Adipose tissue (tissue), 3 donors: ENCODE results near the gene PLD1. TPM values are rescaled to one million over a fixed set of nuclear protein-coding genes. Genes with fewer than 3 reads are reported as not detected.
"Not testable (repeated sequence)": the region's sequence is repeated elsewhere in the genome, so short reads cannot be mapped to it uniquely, and the experiment has no call there.

Experiments
- H3K27ac ChIP-seq: one replicate; pipeline ENCODE4 v1.5.1; 2013; ENCODE audit warnings: low read depth, low read length
- WGBS, 3 donors: extraction: QIAGEN DNeasy Blood & Tissue Kit; methylation state at CpG; one replicate each; pipeline ENCODE4 v1.1.7; 2013; 5-methylcytosine and 5-hydroxymethylcytosine counted together
- polyA plus RNA-seq, 3 donors: library from polyadenylated mRNA; stranded (reverse); fragments of 200-250 nt; gene quantifications; one replicate each; pipeline ENCODE4 v1.2.3, GENCODE V29; 2013
- donor health status: healthy with polysubstance abuse.
- donor health status: Bipolar disorder and iron deficiency.
- donor health status: healthy.

Gene PLD1
- polyA plus RNA-seq, 3 donors, result 5.4 to 11.9 (median 10.6) TPM

GRCh38 chr3:171585039-171585438 lies 225.2 kb downstream of the PLD1 start:
- WGBS, 3 donors, result 68 to 88% (median 83%) methylated on average over 3 of the region's 3 CpGs
- no peak overlapping the region for H3K27ac ChIP-seq

- H3K27ac ChIP-seq, result no peak overlapping the region
Observed at GRCh38 chr3:171584100-171584499, 226.2 kb downstream of the PLD1 start.

GRCh38 chr3:171574556-171575240 lies 235.6 kb downstream of the PLD1 start:
- H3K27ac ChIP-seq, result no peak overlapping the region
- WGBS, 3 donors, result 74 to 84% (median 82%) methylated on average over 6 of the region's 6 CpGs

- H3K27ac ChIP-seq, result no peak overlapping the region
- 87 to 94% (median 88%) methylated on average over 7 of the region's 7 CpGs for WGBS, 3 donors
Observed at GRCh38 chr3:171569571-171570132, 240.6 kb downstream of the PLD1 start.

- H3K27ac ChIP-seq, result no peak overlapping the region
Observed at GRCh38 chr3:171568766-171569165, 241.5 kb downstream of the PLD1 start.

GRCh38 chr3:171566803-171567422 lies 243.4 kb downstream of the PLD1 start:
- no peak overlapping the region for H3K27ac ChIP-seq
- whole genome bisulfite sequencing, 3 donors, result 3 to 4% (median 3%) methylated on average over 4 of the region's 4 CpGs

- WGBS, 3 donors, result 54 to 67% (median 66%) methylated on average over 2 of the region's 2 CpGs
- no peak overlapping the region for H3K27ac ChIP-seq
Observed at GRCh38 chr3:171565481-171566058, 244.7 kb downstream of the PLD1 start.

- H3K27ac ChIP-seq, result no peak overlapping the region
- WGBS, 3 donors, result 59 to 80% (median 60%) methylated on average over 6 of the region's 6 CpGs
Observed at GRCh38 chr3:171564748-171565480, 245.4 kb downstream of the PLD1 start.

GRCh38 chr3:171563298-171563697 lies 247.0 kb downstream of the PLD1 start:
- no peak overlapping the region for H3K27ac ChIP-seq
- WGBS, 3 donors, result 84 to 91% (median 89%) methylated on average over 6 of the region's 6 CpGs

- H3K27ac ChIP-seq, result not testable (repeated sequence)
- 56 to 100% (median 68%) methylated on average over 1 of the region's 1 CpG for WGBS, 3 donors
Observed at GRCh38 chr3:171562459-171562858, 247.8 kb downstream of the PLD1 start.

GRCh38 chr3:171561596-171562323 lies 248.5 kb downstream of the PLD1 start:
- 92 to 93% (median 93%) methylated on average over 5 of the region's 5 CpGs for WGBS, 3 donors
- H3K27ac ChIP-seq, result no peak overlapping the region

GRCh38 chr3:171559586-171559985 lies 250.7 kb downstream of the PLD1 start:
- no peak overlapping the region for H3K27ac ChIP-seq
- WGBS, 3 donors, result 77 to 86% (median 80%) methylated on average over 7 of the region's 7 CpGs

GRCh38 chr3:171558188-171558696 lies 252.0 kb downstream of the PLD1 start:
- no peak overlapping the region for H3K27ac ChIP-seq
- 84 to 92% (median 88%) methylated on average over 3 of the region's 3 CpGs for WGBS, 3 donors

GRCh38 chr3:171557173-171557572 lies 253.1 kb downstream of the PLD1 start:
- H3K27ac ChIP-seq, result no peak overlapping the region

- 48 to 68% (median 63%) methylated on average over 4 of the region's 4 CpGs for WGBS, 3 donors
- no peak overlapping the region for H3K27ac ChIP-seq
Observed at GRCh38 chr3:171556574-171557145, 253.6 kb downstream of the PLD1 start.

GRCh38 chr3:171556148-171556547 lies 254.1 kb downstream of the PLD1 start:
- no peak overlapping the region for H3K27ac ChIP-seq
- whole genome bisulfite sequencing, 3 donors, result 37 to 47% (median 47%) methylated on average over 5 of the region's 5 CpGs

- 61 to 83% (median 63%) methylated on average over 2 of the region's 2 CpGs for WGBS, 3 donors
- no peak overlapping the region for H3K27ac ChIP-seq
Observed at GRCh38 chr3:171553086-171553485, 257.2 kb downstream of the PLD1 start.

GRCh38 chr3:171552531-171552930 lies 257.8 kb downstream of the PLD1 start:
- H3K27ac ChIP-seq, result no peak overlapping the region
- 52 to 100% (median 87%) methylated on average over 1 of the region's 1 CpG for WGBS, 3 donors
